ENCODE results near the gene CHAT.
"Not testable (repeated sequence)": the region's sequence is repeated elsewhere in the genome, so short reads cannot be mapped to it uniquely, and the experiment has no call there.

CHAT gene

GRCh38 chr10:49653273-49653929 lies 39.6 kb downstream of the CHAT start:
- no peak for DNase-seq

GRCh38 chr10:49654036-49654693 lies 40.3 kb downstream of the CHAT start:
- DNase-seq: no peak

GRCh38 chr10:49655099-49655498 lies 41.3 kb downstream of the CHAT start:
- no peak for DNase-seq

- no peak for DNase-seq
Observed at GRCh38 chr10:49656845-49657493, 43.1 kb downstream of the CHAT start.

- no peak for DNase-seq
Observed at GRCh38 chr10:49657606-49658005, 43.8 kb downstream of the CHAT start.

- DNase-seq: no peak
Observed at GRCh38 chr10:49661140-49661856, 47.5 kb downstream of the CHAT start.

- no peak for DNase-seq
Observed at GRCh38 chr10:49662169-49662830, 48.5 kb downstream of the CHAT start.

GRCh38 chr10:49663596-49663995 lies 49.8 kb downstream of the CHAT start:
- DNase-seq: no peak

GRCh38 chr10:49664006-49664841 lies 50.4 kb downstream of the CHAT start:
- no peak for DNase-seq

- DNase-seq: no peak
Observed at GRCh38 chr10:49664842-49665355, 51.1 kb downstream of the CHAT start.

GRCh38 chr10:49666054-49666615 lies 52.3 kb downstream of the CHAT start:
- DNase-seq: no peak

GRCh38 chr10:49666685-49667084 lies 52.8 kb downstream of the CHAT start:
- no peak for DNase-seq

GRCh38 chr10:49667991-49668390 lies 54.2 kb downstream of the CHAT start:
- no peak for DNase-seq

GRCh38 chr10:49668684-49669083 lies 54.8 kb downstream of the CHAT start:
- no peak for DNase-seq

- DNase-seq: no peak
Observed at GRCh38 chr10:49678827-49679479, 65.1 kb downstream of the CHAT start.

- peak; percentile 43 to 80 (median 66) for DNase-seq
Observed at GRCh38 chr10:49679480-49679893, 65.7 kb downstream of the CHAT start, which contains the start of gene C10orf53. TSS of gene C10orf53 (plus strand) at chr10:49679651. CDS start at chr10:49679698, 47 bp downstream.

- not testable (repeated sequence) for DNase-seq
Observed at GRCh38 chr10:49682449-49682848, 68.6 kb downstream of the CHAT start.

- DNase-seq: no peak
Observed at GRCh38 chr10:49682879-49683278, 69.0 kb downstream of the CHAT start.

- DNase-seq: no peak
Observed at GRCh38 chr10:49686651-49687050, 72.8 kb downstream of the CHAT start.

- no peak for DNase-seq
Observed at GRCh38 chr10:49688261-49688846, 74.5 kb downstream of the CHAT start.

All from suppressor macrophage (primary cell).